ENCODE results near the gene UTP18. TPM values are rescaled to one million over a fixed set of nuclear protein-coding genes. Genes with fewer than 3 reads are reported as not detected.
"Not testable (repeated sequence)": the region's sequence is repeated elsewhere in the genome, so short reads cannot be mapped to it uniquely, and the experiment has no call there.

The UTP18 gene
- total RNA-seq, 3 donors from 2014 or later, result 12.6 to 21.0 (median 16.3) TPM

- Histone ChIP-seq H3K36me3 (ENCODE audit: low read depth) (no peaks in the 10 kb centered on the region), H3K4me1 (ENCODE audit: low read depth) (no peaks in the 10 kb centered on the region), H3K4me3 (no peak overlapping the region), H3K9me3 (no peaks in the 10 kb centered on the region)
- TF ChIP-seq CTCF (IDR thresholded peaks at IDR 0.05), result no peak
- intact Hi-C loops (cut with DNase I, micrococcal nuclease), result no loop called here
- ATAC-seq (no peak), DNase-seq (no peak)
Measured at GRCh38 chr17:51299859-51300258, 39.5 kb downstream of the UTP18 start.

GRCh38 chr17:51305182-51305581, 44.8 kb downstream of the UTP18 start:
- H3K9me3 ChIP-seq, result no peaks in the 10 kb centered on the region
- DNase-seq (no peak), ATAC-seq (no peak)
- no peaks in the 10 kb centered on the region for H3K36me3 ChIP-seq (ENCODE audit: low read depth)
- intact Hi-C loops (cut with DNase I, micrococcal nuclease), result no loop called here
- TF ChIP-seq CTCF (IDR thresholded peaks at IDR 0.05), result no peak
- H3K4me1 ChIP-seq (ENCODE audit: low read depth), result no peaks in the 10 kb centered on the region
- H3K4me3 ChIP-seq, result no peak overlapping the region

- ATAC-seq; intact Hi-C loops (cut with DNase I, micrococcal nuclease); H3K4me3 ChIP-seq; H3K4me1 ChIP-seq (ENCODE audit: low read depth); H3K36me3 ChIP-seq (ENCODE audit: low read depth); DNase-seq; H3K9me3 ChIP-seq: not testable (repeated sequence)
Measured at GRCh38 chr17:51312003-51312402, 51.7 kb downstream of the UTP18 start.

GRCh38 chr17:51319186-51319585, 58.8 kb downstream of the UTP18 start:
- ATAC-seq, result no peak
- no peak overlapping the region for H3K4me3 ChIP-seq
- no peak for TF ChIP-seq CTCF (IDR thresholded peaks at IDR 0.05)
- peaks cover 9% of the 10 kb centered on the region for H3K9me3 ChIP-seq
- intact Hi-C loops (cut with DNase I, micrococcal nuclease), result no loop called here
- DNase-seq, result no peak
- no peaks in the 10 kb centered on the region for H3K4me1 ChIP-seq (ENCODE audit: low read depth)
- no peaks in the 10 kb centered on the region for H3K36me3 ChIP-seq (ENCODE audit: low read depth)

GRCh38 chr17:51322390-51323029, 62.2 kb downstream of the UTP18 start:
- DNase-seq (no peak), ATAC-seq (peak; percentile 55)

GRCh38 chr17:51325471-51325870, 65.1 kb downstream of the UTP18 start:
- Histone ChIP-seq H3K4me1 (ENCODE audit: low read depth) (no peaks in the 10 kb centered on the region), H3K36me3 (ENCODE audit: low read depth) (no peaks in the 10 kb centered on the region), H3K4me3 (no peak overlapping the region), H3K9me3 (no peaks in the 10 kb centered on the region)
- no peak for TF ChIP-seq CTCF (IDR thresholded peaks at IDR 0.05)
- no peak for DNase-seq
- no peak for ATAC-seq
- intact Hi-C loops (cut with DNase I, micrococcal nuclease), result no loop called here

More at GRCh38 chr17:51322390-51323029, 62.2 kb downstream of the UTP18 start:
- no peaks in the 10 kb centered on the region for H3K4me1 ChIP-seq (ENCODE audit: low read depth)
- intact Hi-C loops (cut with DNase I, micrococcal nuclease), result no loop called here
- no peak for TF ChIP-seq CTCF (IDR thresholded peaks at IDR 0.05)
- H3K36me3 ChIP-seq (ENCODE audit: low read depth), result no peaks in the 10 kb centered on the region
- H3K9me3 ChIP-seq, result peaks cover 9% of the 10 kb centered on the region
- H3K4me3 ChIP-seq, result no peak overlapping the region

- H3K9me3 ChIP-seq; ATAC-seq; DNase-seq; H3K4me1 ChIP-seq (ENCODE audit: low read depth); H3K36me3 ChIP-seq (ENCODE audit: low read depth); intact Hi-C loops (cut with DNase I, micrococcal nuclease); H3K4me3 ChIP-seq: not testable (repeated sequence)
Measured at GRCh38 chr17:51330861-51331503, 70.6 kb downstream of the UTP18 start.

Measured in mucosa of descending colon (tissue), 3 donors.